NAMALWA (cell line): ENCODE measurements around the gene DCBLD2.

Experiments used
- DNase-seq: peaks from one replicate; pipeline ENCODE4 v3.0.0-alpha.2; 2015; ENCODE audit warnings: low spot score

The DCBLD2 gene

DNA sequence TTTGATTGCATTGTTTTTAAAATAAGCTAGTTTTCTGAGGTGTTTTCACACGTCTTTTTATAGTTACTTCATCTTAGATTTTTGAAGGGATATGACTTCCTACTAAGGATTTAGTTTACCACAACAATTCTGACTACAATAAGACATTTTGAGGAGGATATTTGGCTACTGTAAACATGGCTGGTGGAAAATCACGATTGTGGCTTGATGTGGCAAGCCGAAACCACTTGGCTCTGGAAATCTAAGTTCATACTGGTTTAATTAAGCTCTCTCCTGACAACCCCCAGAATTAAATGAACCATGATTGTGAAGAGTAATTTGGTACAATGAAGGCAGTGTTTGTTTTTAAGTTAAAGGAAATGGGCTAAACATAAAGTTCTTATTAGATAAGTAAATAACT is 107.5 kb downstream of the DCBLD2 start:
- DNase-seq = no peak

DNA sequence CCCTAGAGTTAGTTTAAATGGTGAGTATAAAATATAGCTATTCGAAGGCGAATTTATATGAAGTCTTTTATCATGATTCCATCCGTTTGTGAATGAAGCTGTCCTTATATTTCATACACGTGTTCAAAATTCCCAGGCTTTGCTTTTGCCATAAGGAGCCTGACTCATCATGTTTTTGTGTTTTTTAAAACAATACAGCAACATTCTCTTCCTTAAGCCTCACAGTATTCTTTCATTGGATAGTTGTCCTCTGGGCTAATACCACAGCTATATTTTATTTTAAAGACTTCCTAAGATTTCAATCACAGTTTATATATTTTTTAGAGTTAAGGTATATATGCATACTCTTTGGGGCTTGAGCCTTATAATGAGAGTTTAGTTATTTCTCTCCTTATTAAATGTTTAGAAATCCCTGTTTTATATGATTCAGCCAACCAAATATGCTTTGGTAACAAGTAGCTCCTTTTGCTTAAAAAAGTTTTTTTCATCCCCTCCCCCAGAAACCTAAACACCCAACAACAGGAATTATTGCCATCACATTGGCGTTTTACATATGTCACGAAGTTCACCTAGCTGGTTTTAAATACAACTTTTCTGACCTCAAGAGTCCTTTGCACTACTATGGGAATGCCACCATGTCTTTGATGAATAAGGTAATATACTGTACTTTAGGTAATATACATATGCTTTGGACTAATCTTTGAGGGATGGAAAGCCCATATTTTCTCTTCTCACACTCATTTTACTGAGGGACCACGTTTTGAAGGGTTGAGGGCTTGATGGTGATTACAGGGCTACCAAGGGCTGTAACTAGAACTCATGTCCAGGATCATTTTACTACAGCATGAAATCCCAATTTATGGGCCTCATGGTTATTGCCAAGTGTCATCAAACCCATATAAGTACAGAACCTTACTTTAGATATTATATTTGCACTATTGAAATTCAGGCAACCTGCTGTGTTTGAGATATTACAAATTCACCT is 109.9 kb downstream of the DCBLD2 start:
- DNase-seq = no peak

DNA sequence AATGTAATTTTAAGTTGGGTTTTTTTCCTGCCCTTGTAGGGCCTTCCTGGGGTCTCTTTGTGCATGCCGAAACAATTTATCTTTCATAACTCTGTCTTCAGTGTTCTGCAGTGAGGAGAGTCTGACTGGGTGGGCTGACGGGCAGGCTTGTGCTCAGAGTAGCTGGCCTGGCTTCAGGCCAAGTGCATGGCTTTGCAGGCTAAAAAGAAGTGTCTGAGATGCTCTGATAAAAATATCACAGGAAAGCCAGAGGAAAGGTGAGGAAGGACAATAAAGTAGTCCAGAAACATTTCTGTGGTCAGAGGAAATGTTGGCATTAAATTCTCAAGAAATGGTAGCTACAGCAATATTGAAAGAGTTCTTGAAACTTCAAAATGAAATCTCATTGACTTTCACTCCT is 112.8 kb downstream of the DCBLD2 start:
- no peak for DNase-seq

DNA sequence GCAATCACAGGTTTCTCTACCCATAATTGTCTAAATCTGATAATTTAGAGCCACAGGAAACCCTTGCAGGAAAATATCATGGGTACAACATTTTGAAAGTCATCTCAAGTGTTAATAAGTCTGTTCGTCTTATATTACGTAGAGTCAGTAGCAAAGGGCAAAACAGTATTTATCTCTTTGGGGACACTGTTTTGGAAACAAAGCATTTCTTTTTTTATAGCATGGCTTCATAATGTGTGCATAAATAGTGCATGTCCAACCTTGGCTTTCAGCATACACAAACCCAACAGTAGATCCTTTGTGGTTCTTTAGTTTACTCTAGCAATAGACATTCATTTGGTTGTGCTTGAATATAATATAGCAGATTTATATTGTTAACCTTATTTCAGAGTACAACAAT is 114.3 kb downstream of the DCBLD2 start:
- no peak for DNase-seq

DNA sequence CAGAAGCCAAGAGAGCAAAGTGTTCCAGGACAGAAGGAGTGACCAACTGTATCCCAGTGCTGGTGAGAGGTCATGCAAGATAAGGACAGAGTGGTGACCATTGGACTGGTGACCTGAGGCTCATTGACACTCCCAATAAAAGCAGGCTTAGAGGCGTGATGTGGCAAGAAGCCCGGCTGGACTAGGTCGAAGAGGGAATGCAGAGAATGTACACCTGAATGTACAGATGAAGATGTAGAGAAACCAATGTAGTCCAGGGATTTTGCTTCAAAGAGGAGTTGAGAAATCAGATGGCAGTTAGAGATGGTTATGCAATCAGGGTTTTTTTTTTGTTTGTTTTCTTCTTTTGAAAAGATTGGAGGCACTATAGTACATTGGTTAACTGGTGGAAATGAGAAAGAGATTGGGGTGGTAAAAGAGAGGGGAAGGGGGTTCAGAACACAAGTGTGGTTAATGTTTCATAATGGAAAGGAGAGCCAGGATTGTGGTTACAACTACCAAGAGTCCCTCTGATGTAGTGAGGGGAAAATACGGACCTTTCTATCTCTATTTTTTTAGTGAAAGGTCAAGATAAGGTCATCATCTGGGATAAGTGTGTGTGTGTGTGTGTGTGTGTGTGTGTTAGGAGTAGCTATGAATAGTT is 115.0 kb downstream of the DCBLD2 start:
- no peak for DNase-seq

DNA sequence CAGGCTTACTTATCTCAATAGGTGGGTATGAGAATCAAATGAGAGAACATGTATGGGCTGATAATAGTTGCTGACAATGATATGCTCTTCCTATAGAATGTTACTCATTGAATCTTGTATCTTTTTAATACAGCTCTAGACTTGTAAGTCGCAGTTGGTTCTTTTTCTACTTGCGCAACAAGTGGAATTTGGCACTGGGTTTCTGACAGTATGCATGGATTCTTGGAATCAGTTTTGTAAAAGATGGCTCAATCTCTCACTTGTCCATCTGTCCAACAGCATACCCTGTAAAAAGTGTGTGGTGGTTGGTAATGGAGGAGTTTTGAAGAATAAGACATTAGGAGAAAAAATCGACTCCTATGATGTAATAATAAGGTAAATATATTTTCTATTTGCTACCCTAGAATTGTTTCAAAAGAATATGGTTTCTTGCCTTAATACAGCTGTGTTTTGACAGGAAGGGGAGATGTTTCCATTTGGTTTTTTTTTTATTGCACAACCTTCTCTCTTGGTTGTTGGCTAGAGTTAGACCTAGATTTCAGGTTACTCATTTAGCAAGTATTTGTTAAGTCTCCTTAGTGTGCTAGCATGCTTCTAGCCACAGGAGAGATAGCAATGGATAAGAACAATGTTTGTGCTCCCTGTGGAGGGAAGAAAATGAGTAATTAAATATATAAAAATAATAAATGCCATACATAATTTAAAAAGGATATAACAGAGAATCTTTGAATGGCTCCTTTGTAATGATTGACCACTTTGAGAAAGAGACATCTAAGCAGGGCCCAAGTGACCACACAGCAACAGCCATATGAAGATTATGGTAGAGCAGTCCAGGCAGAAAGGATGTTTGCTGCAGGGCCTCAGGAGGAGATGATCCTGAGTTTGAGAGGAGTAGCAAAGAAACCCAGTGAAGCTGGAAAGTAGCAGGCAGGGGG is 116.6 kb downstream of the DCBLD2 start:
- no peak for DNase-seq

DNA sequence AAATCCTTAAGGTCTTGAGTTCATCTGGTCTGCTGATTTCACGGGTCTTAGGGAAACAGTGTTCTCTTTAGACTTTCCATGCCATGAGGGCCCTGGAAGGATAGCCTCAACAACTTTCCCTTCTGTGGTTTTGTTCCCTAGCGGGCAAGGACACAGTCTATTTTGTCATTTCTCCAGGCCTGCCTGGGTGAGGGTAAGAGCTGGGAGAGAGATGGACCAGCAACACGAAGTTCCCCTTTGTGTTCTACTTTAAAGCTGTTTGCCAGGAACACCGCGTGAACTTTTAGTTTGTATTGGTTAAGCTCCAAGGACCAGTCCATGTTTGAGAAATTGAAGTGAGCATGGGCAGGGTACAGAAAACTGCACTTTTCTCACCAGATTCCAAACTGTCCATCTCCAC is 117.5 kb downstream of the DCBLD2 start:
- no peak for DNase-seq

DNA sequence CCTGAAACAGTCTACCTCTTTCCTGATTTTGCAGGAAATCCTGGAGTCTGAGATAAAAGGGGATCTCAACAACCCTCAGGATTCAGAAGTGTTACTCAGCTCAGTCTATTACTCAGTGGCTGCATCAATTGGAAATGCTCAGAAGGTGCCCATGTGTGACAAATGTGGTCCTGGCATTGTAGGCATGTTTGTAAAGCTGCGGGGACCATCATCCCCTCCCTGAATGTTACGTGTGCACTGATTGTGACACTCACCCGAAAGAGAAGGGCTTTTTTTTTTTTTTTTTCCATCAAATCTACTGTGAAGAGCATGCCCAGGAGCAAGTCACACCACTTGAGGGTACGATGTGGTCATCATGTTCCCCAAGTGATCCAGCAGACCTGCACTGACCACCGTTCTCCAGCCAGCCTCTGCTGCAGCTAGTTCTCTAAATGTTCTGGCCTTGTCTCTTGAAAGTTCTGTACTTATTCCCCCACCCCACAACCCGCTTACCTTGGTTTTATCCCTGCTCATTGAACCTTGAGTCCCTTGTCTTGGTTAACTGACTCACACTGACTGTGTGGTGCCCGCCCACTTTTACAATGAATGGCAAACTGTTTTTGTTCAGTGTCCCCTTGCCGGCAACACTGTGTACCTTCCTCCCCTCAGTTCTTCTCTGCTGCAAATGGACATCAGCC is 118.5 kb downstream of the DCBLD2 start:
- no peak for DNase-seq

DNA sequence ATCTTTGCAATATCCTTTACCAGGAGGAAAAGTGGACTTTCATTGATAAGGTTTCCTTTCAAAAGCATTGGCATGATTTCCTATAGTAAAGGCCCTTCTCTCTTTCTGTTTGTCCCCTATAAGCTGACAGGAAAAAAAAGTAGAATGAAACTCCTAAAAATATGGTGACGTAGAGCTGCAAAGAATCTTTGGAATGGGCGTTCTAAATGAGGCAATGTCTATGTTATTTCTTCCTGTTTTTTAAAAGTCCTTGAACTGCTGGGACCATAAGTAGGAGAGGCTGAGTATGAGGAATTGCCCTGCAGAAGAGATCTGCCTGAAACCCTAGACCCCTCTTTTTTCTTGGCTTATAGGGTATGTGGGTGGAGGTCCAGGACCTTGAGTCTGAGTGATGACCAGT is 121.2 kb downstream of the DCBLD2 start:
- DNase-seq = no peak

DNA sequence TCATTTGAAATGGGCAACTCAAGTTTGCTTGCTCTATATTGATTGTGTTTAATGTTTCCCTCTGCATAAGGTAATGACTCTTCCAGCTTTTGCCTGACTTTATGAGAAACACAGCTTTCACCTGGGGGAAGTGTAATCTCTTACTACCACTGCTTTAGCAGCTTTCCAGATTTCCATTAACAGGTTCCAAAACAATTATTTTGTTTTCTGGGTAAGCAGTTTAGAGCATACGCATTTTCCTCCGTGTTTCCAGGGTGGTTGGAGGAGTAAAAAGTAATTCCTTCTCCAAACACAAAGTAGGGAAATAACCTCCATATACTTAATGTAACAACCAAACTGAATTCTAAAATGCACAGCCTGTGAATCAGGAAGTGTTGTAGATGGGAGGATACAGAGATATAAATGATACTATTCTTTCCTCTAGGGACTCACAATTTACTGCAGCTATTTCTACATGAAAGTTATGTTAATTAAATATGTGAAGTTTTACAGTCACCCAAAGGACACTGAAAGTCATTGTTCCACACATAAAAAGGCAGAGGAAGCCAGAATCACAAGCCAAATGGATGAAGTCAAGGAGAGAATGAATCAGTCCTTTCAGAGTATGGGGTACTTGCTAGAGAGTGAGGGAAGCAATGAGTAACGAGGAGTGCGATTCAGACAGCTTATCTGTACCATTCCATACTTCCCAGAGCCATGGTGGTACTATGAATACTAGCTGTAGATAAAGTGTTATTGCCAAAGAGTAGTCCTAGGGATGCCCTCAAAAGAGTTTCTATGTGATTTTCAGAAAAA is 121.8 kb downstream of the DCBLD2 start:
- DNase-seq = no peak

DNA sequence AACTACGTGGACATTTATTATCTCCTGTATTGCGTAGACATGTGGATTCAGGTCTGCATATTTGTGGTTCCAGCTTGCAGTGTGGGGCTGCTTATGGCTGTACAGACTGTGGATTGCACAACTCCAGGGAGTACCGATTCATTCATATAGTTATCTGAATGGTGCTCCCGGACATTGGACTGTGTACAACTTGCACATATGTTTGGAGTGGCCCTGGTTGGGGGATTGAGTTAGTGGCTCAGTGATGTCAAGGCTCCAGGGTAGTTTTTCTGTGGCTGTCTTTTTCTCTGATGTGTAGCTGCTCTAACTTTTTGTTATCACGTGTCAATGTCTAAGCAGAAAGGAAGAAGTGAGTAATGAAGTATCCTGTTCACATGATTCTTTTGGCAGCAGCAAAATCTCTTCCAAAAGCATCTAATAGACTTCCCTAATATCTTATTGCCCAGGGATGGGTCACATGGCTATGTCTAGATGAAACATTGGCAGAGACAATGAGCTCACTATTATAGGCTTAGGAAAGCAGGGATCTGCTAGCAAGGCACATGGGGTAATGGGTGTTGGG is 122.6 kb downstream of the DCBLD2 start:
- DNase-seq = no peak

DNA sequence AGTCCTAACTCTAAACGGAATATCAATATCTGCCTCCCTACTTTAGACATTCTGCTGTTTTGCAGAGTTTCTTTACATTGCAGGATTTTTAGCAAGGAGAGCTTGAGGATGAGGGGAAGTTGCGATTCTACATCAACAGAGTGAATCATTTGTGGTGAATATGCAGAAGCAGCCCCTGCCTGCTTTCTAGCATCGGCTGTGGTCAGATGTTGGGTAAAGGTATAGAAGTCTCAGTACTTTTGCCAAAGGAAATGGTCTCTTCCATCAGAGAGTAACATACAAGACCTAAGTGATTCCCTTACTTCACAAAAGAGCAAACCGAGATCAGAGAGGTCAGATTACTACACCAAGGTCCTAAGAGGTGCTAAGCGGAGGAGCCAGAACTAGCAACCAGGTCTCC is 123.1 kb downstream of the DCBLD2 start:
- no peak for DNase-seq

DNA sequence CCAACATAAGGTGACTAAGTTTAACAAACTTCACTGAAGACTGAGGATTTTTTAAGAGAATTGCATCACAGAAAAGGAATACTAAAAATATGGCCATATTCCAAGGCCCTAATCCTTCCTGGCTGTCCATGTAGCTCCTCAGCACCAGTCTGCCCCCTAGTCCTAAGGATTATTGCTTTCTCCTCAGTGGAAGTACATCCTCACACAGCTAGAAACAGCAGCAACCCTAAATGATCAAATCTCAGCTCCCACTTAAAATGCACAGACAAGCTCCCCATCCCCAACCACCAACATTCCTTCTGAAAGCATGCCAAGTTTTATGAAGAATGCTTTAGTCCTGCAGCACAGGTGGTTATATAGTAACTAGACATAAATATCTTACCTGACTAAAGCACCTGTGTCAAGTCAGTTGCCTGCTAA is 123.7 kb downstream of the DCBLD2 start:
- no peak for DNase-seq

DNA sequence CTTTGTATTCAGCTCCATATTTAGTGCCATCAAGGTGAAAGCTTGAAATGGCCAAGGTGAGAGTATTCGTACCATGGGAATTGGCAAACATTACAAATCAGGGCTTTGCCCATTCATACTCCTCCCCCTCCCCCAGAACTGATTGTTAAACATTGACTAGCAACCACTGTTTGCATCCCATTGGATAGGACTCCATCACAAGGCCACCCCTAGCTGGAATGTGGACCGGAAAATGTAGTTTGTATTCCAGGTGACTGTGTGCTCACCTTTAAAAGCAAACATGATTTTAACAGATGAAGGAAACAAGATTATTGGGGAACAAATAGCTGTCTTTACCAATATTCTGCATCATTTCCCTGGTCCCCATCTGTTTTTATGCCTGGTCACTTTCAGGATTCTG is 124.2 kb downstream of the DCBLD2 start:
- no peak for DNase-seq

DNA sequence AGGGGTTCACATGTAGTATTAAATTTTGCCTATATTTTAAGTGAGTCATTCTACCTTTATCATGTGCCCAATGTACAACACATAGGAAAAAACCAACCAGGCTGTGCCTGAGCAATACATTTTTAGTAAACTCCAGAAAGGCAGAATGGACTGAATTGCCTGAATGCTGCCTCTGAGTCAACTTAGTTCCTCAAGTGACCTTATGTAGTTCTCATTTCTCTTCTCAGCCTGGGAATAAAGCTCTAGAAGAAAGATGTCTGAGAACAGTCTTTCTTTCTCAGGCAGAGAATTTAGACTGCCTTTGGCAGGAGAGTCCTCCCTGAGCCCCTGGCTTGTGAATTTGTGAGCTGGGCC is 125.4 kb downstream of the DCBLD2 start:
- no peak for DNase-seq

DNA sequence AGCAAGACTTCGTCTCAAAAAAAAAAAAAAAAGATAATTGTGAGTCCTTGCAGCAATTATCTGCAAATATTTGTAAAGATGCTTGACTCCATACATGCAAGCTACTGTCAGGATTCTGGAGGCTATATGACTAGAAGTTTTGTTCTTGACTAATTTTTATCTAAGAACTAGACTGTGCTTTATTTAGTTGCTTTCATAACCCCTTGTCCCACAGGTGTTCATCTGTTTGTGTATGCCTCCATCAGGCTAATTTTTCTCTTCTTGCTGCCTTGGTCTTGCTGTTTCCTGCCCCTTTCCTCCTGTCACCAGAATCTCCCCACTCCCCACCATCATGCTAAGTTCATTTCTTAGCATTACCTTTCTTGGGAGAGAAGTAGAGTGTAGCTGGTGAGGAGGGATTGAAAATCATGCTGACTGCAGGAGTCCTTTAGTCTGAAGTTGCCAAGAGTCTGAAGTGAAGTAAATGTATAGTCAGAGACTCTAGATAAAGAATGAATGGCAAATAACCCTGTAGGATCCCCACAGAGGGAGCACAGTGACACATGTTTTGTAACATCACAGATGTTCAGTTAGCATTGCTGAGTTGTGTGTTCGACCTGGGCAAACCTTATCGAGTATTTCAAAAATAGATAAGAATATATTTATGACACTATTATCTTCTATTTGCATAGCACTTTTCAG is 125.9 kb downstream of the DCBLD2 start:
- DNase-seq = no peak

DNA sequence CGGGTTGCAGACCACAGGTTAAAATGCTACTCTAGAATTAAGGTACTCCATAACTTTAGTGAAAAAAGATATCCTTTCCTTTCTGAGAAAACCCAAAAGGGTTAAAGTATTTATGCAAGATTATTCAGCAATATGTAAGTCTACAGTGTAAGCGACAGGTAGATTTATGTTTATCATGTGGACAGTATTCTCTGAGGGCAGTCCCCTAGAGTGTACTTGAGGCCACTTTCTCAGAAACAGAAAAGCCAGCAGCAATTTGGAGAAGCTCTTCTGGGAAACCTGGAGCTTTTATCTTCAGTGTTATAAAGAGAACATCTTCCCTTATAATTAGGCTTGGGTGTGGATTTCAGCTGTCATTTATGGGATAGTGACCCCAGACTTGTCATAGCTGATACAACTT is 129.5 kb downstream of the DCBLD2 start:
- no peak for DNase-seq

DNA sequence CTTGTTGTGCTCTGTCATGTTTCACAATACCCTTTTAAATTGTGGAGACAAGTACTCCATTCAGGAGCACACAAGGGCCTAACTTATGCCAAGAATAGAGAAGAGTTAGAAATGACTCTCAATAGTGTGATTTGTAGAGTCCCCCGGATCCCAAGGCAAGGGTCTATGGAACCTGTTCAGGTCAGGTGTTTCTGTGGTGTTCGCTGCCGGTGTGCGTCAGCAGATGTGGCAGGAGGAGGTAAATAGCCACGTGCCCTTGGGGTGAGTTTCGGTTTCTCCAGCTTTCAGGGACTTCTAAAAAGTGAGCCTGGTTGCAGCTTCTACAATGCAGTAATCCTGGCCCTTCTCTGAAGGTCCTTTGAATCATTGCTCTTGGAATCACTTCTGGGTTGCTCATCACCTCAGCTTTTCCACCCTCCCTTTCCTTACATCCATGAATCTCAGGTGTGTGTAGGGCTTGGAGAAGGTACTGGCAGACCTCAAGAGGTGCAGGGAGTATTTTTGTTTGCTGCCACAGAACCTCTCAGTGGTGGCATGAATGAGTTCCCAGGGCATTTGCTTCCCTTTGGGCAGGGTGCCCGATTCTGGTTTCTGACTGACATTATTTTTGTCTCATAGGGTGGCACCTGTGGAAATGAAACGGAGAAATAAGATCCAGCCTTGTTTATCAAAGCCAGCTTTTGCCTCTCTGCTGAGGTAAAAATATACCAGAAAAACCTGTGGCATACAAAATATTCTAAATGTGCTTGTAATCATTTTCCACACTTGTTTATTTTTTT is 131.0 kb downstream of the DCBLD2 start:
- no peak for DNase-seq

DNA sequence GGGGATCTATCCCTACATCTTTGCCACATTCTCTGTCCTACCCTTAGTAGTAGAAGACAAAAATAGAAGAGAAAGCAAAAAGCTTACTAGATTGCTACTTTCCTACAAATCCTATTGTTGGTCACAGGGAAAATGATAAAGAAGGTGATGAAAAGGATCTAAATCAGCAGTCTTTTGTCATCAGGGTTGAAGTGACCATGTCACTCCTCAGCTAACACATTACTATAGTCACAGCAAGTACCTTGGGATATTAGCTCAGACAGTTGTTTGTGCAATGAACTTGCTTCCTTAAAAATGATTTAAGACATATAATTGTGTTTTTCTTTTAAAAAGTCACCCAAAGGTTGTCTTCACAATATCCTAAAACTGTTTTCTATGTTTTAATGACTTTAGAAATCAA is 132.0 kb downstream of the DCBLD2 start:
- DNase-seq = no peak
